RCC 7860 (cell line): Measurements from ENCODE around the gene PTCH2.
A peak's percentile ranks its signal among the peaks of the same experiment; 100 is the strongest.
"Not testable (repeated sequence)": the region's sequence is repeated elsewhere in the genome, so short reads cannot be mapped to it uniquely, and the experiment has no call there.

Experiments
- DNase-seq: peaks from one replicate; pipeline ENCODE4 v3.0.0-alpha.2; 2015; ENCODE audit warnings: low spot score
- FAIRE-seq: peaks from 2 replicates; lab custom pipeline; 2012; peaks lifted over from hg19 to GRCh38; lab: Jason Lieb, UNC

The PTCH2 gene

DNA sequence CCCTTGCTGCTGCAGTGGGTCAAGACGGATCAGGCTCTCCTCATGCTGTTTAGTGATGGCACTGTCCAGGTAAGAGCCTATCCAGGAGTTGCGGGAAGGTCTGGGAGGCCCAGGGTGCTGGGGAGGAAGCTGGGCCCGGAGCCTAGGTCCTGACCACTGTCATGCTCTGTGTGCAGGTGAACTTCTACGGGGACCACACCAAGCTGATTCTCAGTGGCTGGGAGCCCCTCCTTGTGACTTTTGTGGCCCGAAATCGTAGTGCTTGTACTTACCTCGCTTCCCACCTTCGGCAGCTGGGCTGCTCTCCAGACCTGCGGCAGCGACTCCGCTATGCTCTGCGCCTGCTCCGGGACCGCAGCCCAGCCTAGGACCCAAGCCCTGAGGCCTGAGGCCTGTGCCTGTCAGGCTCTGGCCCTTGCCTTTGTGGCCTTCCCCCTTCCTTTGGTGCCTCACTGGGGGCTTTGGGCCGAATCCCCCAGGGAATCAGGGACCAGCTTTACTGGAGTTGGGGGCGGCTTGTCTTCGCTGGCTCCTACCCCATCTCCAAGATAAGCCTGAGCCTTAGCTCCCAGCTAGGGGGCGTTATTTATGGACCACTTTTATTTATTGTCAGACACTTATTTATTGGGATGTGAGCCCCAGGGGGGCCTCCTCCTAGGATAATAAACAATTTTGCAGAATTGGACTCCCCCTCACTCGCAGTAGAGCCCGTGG, 37.6 kb downstream of the PTCH2 start:
- DNase-seq: no peak

DNA sequence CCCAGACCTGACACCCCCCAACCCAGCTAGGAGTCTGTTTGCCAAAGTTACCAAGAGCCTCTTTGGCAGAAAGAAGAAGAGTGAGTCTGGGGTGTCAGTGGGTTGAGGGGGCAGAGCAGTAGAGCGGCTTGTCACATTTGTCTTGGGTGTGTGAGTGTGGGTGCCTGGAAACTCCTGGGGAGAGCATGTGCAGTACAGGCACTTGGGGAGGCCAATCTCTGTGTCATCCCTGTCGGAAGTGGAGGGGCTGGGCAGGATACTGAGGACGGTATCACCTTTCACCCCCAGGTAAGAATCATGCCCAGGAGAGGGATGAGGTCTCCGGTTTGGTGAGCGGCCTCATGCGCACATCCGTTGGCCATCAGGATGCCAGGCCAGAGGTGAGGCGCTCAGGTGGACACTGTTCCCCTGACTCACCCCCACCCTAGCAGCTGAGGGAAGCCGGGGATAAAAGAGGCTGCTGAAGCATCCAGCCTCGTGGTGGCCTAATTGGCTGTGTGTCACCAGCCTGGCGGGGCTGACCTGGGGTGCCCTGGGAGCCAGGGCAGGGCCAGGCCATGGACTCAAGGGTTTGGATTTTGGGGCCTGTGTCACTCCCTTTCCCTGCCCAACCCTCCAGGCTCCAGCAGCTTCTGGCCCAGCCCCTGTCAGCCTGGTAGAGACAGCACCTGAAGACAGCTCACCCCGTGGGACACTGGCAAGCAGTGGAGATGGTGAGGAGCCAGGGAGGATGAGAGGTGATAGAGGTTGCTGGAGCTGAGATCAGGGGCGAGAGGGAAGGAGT, 39.5 kb downstream of the PTCH2 start:
- DNase-seq (no peak), FAIRE-seq (no peak)

More for the DNA sequence above, 37.6 kb downstream of the PTCH2 start:
- FAIRE-seq: no peak

DNA sequence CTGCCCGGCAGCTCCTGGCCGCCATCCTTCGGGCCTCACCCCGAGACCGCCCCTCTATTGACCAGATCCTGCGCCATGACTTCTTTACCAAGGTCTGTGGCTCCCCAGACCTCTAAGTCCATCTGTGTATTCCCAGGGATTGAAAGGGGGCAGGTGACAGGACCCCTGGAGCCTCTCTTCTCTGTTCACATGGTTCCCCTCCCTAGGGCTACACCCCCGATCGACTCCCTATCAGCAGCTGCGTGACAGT, 40.1 kb downstream of the PTCH2 start:
- no peak for FAIRE-seq
- no peak for DNase-seq

DNA sequence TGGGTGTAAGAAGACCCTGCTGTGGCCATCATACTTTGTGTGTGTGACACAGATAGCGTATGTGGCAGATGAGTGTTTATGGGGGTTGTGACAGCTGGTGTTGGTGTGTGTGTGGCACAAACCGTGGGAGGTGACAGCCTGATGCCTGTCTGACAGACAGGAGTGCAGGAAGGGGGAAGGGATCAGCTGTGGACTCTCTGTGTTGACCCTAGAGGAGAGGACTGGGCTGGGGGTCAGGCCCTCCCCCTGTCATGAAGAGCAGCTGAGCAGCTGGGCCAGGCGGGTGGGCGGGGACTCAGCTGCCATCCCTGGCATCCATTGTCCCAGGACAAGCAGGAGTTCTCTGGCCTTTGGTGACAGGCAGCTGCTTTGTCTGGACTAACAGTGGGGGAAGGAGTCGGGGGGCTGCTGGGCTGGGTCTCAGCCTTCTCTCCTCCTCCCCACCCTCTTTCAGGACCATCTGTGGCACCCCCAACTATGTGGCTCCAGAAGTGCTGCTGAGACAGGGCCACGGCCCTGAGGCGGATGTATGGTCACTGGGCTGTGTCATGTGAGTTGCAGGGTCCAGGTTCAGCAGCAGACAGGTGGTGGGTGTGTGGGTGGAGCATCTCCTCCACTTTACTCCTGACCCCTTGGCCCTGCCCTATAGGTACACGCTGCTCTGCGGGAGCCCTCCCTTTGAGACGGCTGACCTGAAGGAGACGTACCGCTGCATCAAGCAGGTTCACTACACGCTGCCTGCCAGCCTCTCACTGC, 40.6 kb downstream of the PTCH2 start:
- DNase-seq (no peak), FAIRE-seq (no peak)

DNA sequence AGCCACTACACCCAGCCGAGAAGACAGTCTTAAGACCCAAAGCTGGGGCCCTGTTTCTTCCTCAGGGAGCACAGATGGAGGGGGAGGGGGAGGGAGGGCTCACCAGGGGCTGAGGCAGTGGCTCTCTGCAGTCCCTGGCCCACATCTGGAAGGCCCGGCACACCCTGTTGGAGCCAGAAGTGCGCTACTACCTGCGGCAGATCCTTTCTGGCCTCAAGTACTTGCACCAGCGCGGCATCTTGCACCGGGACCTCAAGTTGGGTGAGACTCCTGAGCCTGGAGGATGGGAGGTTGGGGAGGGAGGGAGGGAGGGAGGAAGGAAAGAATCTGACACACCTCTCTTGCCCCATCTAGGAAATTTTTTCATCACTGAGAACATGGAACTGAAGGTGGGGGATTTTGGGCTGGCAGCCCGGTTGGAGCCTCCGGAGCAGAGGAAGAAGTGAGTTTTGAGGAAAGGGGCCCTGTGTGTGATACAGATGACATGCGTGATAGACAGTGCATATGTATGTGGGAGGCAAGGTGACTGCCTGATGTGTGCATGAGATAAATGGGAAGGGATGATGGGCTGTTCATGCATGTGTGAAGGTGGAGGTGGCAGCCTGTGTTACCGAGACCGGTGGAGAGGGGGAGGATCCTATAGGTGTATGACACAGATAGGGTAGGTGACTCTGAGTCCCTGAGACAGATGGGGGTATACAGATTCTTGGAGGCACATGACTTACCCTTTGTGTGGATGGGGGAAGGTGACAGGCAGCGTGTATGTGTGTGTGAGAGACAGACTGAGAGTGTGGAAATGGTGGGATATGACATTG, 41.4 kb downstream of the PTCH2 start:
- FAIRE-seq (no peak), DNase-seq (no peak)

DNA sequence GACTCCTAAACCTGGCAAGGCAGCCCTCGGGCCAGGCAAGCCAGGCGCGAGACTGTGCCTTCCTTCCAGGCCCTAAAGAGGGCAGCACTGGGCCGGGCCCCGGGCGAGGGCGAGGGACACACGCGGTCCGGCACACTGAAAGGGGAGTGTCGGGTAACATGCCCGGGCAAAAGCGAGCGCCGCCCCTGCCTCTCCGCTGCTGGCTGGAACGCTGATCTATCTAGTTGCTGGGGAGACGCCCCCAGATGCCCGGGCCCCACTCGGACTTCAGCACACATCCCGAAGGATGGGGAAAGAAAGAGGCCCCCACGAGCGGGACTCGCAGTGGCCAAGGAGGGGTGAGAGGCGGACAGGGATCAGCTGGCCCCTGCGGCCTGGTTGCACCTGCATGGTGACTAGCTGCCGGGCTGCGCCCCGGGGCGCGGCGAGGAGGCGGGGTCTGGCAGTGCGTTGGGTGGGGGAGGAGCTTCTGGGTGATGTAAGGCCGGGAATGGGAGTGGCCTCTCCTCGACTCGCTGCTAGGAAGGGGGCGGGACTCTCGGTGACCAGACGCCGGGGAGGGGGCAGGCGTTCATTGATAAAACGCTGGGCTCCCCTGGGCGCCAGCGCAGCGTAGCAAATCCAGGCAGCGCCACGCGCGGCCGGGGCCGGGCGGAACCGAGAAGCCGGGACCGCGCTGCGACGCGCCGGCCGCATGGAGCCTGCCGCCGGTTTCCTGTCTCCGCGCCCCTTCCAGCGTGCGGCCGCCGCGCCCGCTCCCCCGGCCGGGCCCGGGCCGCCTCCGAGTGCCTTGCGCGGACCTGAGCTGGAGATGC, 43.1 kb downstream of the PTCH2 start, which contains the start of gene PLK3:
TSS of gene PLK3 (plus strand) at position 608 of the 815 bp plus-strand sequence. CDS start at position 695, 87 bp downstream.
- peak; percentile 94 for DNase-seq
- FAIRE-seq: peak; percentile 81

DNA sequence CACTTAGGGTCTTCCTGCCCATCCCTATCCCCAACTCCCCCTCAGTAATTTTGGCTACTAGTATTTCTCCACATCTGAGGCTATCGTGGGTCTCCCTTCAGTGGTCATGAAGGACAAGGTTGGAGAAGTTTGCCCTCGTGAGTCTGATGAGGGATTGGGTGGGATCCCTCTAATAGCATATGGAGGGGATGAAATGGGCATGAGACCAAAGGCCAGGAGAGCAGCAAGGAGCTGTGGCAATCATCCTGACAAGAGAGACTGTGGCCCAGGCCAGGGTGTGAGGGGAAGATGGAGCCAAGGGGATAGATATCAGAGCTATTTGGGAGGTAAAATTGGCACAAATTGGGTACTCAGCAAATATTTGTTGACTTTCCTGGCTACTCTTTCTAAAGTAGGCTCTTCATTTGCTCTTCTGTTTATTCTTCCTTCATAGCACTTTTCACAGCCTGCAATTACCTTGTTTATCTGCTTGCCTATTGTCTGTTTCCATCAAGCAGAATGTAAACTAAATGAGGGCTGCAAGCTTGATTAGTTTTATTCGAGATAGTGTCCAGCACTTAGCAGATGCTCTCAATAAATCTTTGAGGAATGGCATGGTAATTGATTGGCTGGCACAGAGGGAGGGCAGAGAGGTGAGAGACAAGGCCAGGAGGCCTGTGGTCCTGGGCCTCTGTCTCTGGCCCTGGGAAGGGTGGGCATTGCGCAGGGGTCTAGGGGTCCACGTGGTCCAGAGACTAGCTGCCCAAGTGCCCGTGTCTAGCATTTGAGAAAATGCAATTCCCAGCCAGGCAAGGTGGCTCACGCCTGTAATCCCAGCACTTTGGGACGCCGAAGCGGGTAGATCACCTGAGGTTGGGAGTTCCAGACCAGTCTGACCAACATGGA, 44.3 kb downstream of the PTCH2 start:
- no peak for DNase-seq
- FAIRE-seq: no peak

DNA sequence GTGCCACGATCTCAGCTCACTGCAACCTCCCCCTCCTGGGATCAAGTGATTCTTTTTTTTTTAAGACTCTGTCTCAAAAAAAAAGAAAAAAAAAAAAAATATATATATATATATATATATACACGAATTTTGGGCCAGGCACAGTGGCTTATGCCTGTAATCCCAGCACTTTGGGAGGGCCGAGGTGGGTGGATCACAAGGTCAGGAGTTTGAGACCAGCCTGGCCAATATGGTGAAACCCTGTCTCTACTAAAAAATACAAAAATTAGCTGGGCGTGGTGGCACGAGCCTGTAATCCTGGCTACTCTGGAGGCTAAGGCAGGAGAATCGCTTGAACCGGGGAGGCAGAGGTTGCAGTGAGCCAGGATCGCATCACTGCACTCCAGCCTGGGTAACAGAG, 45.2 kb downstream of the PTCH2 start:
- FAIRE-seq, DNase-seq: not testable (repeated sequence)

DNA sequence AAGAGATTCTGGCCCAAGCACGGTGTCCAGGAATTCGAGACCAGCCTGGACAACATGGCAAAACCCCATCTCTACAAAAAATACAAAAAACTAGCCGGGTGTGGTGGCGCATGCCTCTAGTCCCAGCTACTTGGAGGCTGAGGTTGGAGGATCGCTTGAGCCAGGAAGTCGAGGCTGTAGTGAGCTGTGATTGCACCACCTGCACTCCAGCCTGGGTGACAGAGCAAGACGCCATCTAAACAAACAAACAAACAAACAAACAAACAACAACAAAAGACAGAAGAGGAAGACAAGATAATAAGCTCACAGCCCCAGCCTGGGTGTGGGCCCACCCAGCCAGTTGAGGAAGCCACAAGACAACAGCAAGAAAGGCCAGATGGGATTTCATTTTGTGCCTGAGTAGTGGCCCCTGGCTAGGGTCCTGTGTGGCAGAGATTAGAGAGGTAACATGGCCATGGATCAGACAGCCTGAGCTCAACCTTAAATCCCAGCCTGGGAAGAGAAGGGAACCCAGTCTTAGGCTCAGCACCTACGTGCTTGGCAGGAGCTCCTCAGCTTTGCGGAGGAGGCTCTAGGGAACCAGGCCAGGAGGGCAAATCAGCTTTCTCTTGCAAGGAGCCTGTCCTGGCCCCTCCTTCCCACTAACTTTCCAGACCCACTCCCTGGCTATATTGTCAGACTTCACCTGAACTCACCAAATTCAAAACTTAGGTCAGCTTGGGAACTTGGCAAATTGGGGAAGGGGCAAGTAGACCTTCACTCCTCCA, 50.1 kb downstream of the PTCH2 start:
- DNase-seq (no peak), FAIRE-seq (no peak)

DNA sequence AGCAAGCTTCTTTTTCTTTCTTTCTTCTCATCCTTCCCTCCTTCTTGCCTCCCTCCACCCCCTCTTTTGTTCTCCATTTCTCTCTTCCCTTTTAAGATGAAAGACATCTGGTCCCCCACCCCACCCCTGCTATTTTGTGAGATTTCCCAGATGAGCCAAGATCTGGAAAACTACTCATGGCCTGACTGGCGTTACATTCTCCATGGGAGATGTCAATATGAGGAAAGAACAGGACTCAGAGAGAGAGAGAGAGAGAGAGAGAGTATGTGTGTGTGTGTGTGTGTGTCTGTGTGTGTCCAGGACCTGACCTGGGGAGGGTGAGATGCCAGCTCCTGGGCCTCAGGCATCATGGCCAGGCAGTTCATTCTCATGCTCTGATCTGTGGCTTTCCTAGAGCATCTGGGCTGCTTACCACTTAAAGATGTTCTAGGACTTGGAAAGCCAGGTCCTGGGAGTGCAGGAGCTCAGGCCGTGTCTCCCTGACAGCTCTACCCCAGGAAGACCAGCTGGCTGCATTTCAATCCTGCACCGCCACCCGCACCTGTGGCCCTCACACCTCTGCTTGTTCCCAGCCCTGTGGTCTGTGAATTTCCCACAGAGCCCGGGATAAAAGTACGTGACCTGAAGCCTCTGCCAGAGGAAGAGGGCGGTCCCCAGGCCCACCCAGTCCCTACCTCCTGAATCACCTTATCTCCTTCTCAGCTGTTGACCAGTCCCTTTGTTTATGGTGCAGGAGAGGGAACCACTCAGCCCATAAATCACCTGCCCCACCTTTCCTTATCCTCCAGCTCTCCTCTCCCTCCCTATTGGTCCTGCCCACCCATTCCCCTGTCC, 51.9 kb downstream of the PTCH2 start:
- FAIRE-seq: no peak
- DNase-seq: no peak

DNA sequence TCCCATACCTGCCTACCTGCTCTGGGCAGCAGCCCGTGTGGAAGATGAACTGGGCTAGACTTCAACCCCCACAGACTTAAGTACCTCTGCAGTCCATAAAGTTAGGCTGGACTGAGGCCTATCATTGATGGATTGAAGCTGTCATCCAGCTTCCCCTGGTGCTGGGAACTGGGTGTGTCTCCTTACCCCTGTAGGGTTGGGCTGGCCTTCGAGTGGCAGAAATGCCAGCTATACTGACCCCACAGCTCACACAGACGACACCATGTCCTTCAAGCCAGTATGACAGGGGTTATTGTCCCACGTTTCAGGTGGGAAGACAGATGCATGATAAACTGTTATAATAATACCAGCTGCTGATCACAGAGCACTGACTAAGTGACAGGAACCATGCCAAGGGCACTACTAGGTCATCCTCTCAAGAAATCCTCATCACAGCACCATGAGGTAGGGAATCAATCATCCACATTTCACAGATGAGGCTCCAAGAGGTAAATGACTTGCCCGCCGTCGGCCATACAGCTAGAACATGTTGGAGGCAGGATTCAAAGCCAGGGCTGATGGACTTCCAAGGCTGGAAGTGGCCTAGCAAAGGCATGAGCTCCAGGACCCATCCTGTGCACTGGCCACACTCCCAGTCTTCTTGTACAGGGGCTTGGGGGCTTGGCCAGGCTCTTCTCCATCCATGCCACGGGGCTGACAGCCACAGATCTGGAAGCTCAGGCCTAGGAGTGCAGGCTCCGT, 54.8 kb downstream of the PTCH2 start, which contains the start of gene BEST4:
TSS of gene BEST4 (minus strand) at position 51 of the 741 bp plus-strand sequence. CDS start 465 bp downstream, outside the sequence.
- DNase-seq (no peak), FAIRE-seq (no peak)

DNA sequence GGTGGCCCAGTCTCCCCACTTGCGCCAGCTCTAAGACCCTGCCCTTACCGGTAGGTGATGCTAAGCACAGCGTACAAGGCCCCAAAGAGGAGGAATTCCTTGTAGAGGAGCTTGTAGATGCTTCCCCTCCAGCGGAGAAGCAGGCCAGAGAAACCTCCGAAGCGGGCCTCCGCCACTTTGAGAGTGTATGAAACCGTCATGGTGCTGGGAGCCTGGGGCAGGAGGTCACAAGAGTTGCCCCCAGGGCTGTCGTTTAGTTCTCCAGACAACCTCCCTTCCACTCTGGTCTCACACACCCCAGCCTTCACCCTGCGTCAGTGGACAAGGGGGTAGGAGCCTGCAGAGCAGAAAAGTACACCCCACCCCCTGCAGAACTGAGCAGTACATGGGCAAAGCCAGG, 55.5 kb downstream of the PTCH2 start:
- no peak for DNase-seq
- FAIRE-seq: no peak

DNA sequence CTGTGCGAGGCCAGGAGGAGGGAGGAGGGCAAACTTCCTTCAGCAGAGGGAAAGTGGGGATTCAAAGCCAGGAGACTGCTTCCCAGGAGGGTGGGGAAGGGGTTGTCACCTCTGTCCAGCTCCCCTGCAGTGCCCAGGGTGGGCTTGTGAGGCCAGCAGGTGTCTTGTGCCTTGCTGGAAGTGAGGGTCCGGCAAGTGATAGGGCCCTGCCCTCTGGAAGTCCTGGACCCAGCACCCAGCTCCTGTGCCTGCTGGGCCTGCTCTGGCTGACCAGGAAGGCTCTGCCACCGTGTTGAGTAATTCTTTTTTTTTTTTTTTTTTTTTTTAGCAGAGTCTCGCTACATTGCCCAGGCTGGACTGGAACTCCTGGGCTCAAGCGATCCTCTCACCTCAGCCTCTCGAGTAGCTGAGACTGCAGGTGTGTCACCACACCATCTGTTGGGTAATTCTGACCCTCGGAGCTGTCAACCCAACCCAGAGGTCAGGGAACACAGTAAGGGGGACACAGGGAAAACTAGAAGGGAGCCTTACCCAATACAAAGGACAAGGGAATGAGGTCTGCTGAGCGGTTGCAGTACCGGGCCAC, 56.1 kb downstream of the PTCH2 start:
- DNase-seq (no peak), FAIRE-seq (no peak)

DNA sequence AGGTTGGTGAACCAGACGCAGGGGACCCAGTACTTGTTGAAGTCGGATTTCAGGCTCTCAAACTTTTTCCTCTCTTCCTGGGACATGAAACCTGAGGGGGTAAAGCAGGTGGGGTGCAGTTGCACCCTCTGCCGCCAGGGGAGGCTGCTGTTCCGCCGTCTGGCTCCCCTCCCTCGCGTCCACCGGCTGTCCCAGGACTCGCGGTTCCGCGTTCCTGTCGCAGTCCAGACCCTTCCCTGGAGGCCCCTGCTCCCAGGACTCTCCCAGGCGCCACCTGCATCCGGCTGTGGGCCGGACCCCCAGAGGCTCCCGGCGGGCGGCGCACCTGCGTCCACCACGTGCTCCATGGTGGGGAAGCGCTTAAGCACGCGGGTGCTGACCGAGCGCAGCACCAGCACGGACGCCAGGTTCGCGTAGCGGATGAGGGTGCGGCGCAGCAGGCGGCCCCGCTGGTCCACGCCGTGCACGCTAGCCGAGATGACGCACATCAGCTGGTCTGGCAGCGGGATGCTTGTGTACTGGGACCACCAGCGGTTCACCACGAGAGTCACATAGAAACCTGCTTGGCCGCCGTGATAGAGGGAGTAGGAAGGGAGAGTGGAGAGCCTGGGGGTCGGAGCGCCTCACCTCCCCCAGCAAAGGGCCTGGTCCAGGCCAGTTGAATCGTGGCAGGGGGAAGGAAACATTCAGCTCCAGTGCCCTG, 56.8 kb downstream of the PTCH2 start:
- FAIRE-seq: no peak
- no peak for DNase-seq

DNA sequence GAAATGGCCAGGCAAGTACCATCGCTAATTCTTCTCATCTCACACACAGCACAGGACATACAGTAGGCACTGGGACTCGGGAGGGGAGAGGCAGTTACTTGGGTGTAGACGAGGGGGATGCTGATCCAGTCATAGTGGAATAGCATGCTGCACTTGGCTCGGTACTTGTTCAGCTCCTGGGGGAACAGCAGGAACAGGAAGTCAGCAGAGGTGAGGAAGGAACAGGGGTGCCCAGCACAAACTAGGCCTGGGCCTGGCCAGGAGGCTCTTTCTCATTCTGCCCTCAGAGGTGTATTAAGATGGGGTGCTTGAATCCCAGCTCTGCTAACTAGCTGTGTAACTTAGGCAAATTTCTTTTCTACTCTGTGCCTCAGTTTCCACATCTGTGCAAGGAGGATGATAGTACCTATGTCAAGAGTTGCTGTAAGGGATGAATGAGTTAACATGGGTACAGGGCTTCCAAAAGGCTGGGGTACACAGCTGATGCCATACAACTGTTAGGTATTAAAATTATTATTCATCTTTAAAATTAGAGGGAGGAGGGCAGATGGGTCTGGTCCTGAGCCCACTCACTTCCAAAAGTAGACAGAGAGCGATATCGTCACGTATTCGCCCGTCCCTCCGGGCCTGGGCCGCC, 57.4 kb downstream of the PTCH2 start:
- no peak for DNase-seq
- no peak for FAIRE-seq
